Measurements from ENCODE around the gene ERC2. TPM values are rescaled to one million over a fixed set of nuclear protein-coding genes. Genes with fewer than 3 reads are reported as not detected.

Gene ERC2
- polyA plus RNA-seq, 2 of the 4 experiments (the other 2 are of a cell fraction): 0.16 TPM; not detected in 1

DNA sequence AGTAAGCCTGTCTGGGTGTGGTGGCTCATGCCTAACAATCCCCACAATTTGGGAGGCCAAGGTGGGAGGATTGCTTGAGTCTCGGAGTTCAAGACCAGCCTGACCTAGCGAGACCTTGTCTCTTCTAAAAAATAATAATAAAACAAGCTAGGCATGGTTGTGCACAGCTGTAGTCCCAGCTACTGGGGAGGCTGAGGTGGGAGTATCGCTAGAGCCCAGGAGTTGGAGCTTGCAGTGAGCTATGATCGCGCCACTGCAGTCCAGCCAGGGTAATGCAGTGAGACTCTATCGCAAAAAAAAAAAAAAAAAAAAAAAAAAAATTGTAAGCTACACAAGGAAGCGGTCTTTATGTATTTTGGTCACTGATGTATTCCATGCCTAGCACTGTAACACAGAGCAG, 738.7 kb downstream of the ERC2 start:
- H3K4me3 ChIP-seq: no peak overlapping the region
- ChIA-PET POLR2A (no interaction called here), CTCF (interaction anchor here (0.6 kb wide), 1 partner anchor 201 kb away, joined by 4 read pairs; no protein-coding TSS in a partner anchor)
- DNase-seq (ENCODE audit: low read depth in 1 of 2, low spot score in 1 of 2): no peak
- no peaks in the 10 kb centered on the region for H3K4me1 ChIP-seq
- no peak overlapping the region for H3K27ac ChIP-seq
- no peaks in the 10 kb centered on the region for H3K9me3 ChIP-seq
- no peak for FAIRE-seq
- 29% methylated on average over 7 of the region's 7 CpGs for WGBS (ENCODE audit: missing lambda C conversion rate)
- H3K4me2 ChIP-seq: no peak overlapping the region
- ATAC-seq: no peak
- no peak for TF ChIP-seq SREBF2 (IDR thresholded peaks at IDR 0.05)
- TF ChIP-seq RNF2 (IDR thresholded peaks at IDR 0.05; ENCODE audit: borderline replicate concordance, low read depth): no peak
- TF ChIP-seq PBX3 (IDR thresholded peaks at IDR 0.05): no peak
- TF ChIP-seq, protein P1, sequence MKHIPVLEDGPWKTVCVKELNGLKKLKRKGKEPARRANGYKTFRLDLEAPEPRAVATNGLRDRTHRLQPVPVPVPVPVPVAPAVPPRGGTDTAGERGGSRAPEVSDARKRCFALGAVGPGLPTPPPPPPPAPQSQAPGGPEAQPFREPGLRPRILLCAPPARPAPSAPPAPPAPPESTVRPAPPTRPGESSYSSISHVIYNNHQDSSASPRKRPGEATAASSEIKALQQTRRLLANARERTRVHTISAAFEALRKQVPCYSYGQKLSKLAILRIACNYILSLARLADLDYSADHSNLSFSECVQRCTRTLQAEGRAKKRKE (CRISPR knock-in tag; IDR thresholded peaks at IDR 0.05; ENCODE audit: low read depth): no peak
- no peak for TF ChIP-seq CHD2 (IDR thresholded peaks at IDR 0.05; ENCODE audit: low read length, partially characterized antibody)
- no peak for TF ChIP-seq CHD4 (IDR thresholded peaks at IDR 0.05; ENCODE audit: borderline replicate concordance)
- no peak for TF ChIP-seq ZSCAN20 (CRISPR knock-in tag; IDR thresholded peaks at IDR 0.05)
- TF ChIP-seq POLR2AphosphoS2 (conservative IDR thresholded peaks at IDR 0.05; ENCODE audit: low read length): no peak
- no peak for TF ChIP-seq TP53 (CRISPR knock-in tag; IDR thresholded peaks at IDR 0.05)
- no peak for TF ChIP-seq CTCF (IDR thresholded peaks at IDR 0.05)
- no peak for TF ChIP-seq CEBPB (IDR thresholded peaks at IDR 0.05)
- no peak for TF ChIP-seq FOSL2 (IDR thresholded peaks at IDR 0.05)
- TF ChIP-seq FOSL2 (CRISPR knock-in tag; IDR thresholded peaks at IDR 0.05): no peak
- no peak for TF ChIP-seq CBX8 (IDR thresholded peaks at IDR 0.05)
- TF ChIP-seq JUNB (IDR thresholded peaks at IDR 0.05): no peak

DNA sequence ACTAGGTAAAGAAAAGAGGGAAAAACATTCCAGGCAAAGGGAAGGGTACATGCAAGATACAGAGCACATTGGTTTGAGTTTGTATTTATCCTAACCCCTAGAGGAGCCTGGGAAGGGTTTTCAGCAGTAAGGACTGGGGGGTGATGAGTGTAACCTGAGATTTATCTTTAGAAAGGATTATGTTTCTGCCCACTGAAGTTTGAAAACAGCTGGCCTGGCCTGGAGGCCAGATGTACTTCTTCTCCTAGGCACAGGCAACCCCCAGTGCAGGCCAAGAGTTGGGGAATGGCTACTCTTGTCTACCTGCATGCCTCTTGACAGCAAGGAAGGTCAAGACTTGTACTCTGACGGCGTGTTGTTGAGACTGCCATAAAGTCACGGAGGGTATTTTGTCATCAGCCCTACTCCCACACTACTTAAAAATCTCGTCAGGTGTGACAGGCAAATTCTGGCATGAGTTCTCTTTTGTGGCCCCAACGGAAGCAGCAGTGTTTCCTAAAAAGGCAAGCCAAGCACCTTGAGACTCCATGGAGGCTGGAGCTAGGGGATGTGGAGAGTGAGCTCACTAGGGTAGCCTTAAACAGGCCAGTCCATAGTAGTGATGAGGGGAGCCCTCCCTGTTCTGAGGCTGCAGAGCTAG, 739.7 kb downstream of the ERC2 start:
- no peak for DNase-seq (ENCODE audit: low read depth in 1 of 2, low spot score in 1 of 2)
- ATAC-seq: no peak
- no peak overlapping the region for H3K27ac ChIP-seq
- ChIA-PET POLR2A (no interaction called here), CTCF (no interaction called here)
- no peaks in the 10 kb centered on the region for H3K4me1 ChIP-seq
- WGBS (ENCODE audit: missing lambda C conversion rate): 20% methylated on average over 2 of the region's 5 CpGs
- no peak overlapping the region for H3K4me2 ChIP-seq
- no peaks in the 10 kb centered on the region for H3K9me3 ChIP-seq
- TF ChIP-seq HEYL (CRISPR knock-in tag; IDR thresholded peaks at IDR 0.05): no peak
- TF ChIP-seq, protein P2, sequence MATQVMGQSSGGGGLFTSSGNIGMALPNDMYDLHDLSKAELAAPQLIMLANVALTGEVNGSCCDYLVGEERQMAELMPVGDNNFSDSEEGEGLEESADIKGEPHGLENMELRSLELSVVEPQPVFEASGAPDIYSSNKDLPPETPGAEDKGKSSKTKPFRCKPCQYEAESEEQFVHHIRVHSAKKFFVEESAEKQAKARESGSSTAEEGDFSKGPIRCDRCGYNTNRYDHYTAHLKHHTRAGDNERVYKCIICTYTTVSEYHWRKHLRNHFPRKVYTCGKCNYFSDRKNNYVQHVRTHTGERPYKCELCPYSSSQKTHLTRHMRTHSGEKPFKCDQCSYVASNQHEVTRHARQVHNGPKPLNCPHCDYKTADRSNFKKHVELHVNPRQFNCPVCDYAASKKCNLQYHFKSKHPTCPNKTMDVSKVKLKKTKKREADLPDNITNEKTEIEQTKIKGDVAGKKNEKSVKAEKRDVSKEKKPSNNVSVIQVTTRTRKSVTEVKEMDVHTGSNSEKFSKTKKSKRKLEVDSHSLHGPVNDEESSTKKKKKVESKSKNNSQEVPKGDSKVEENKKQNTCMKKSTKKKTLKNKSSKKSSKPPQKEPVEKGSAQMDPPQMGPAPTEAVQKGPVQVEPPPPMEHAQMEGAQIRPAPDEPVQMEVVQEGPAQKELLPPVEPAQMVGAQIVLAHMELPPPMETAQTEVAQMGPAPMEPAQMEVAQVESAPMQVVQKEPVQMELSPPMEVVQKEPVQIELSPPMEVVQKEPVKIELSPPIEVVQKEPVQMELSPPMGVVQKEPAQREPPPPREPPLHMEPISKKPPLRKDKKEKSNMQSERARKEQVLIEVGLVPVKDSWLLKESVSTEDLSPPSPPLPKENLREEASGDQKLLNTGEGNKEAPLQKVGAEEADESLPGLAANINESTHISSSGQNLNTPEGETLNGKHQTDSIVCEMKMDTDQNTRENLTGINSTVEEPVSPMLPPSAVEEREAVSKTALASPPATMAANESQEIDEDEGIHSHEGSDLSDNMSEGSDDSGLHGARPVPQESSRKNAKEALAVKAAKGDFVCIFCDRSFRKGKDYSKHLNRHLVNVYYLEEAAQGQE (IDR thresholded peaks at IDR 0.05): no peak
- no peak overlapping the region for H3K4me3 ChIP-seq
- no peak for FAIRE-seq

GRCh38 chr3:55726501-55726775, 741.8 kb downstream of the ERC2 start:
- CTCF ChIA-PET: no interaction called here
- no peak for DNase-seq (ENCODE audit: low read depth in 1 of 2, low spot score in 1 of 2)
- Histone ChIP-seq H3K4me3 (no peak overlapping the region), H3K4me1 (no peaks in the 10 kb centered on the region), H3K4me2 (no peak overlapping the region), H3K27ac (no peak overlapping the region), H3K9me3 (no peaks in the 10 kb centered on the region)
- ATAC-seq: no peak
- FAIRE-seq: no peak
- 0% methylated on average over 2 of the region's 2 CpGs for WGBS (ENCODE audit: missing lambda C conversion rate)
- POLR2A ChIA-PET: no interaction called here
- TF ChIP-seq PHF8 (IDR thresholded peaks at IDR 0.05; ENCODE audit: borderline replicate concordance, low read depth): no peak
- TF ChIP-seq CEBPB (IDR thresholded peaks at IDR 0.05): no peak
- no peak for TF ChIP-seq MAZ (IDR thresholded peaks at IDR 0.05; ENCODE audit: borderline replicate concordance, low read depth, low read length)
- TF ChIP-seq, protein P3, sequence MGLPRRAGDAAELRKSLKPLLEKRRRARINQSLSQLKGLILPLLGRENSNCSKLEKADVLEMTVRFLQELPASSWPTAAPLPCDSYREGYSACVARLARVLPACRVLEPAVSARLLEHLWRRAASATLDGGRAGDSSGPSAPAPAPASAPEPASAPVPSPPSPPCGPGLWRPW (IDR thresholded peaks at IDR 0.05): no peak
- TF ChIP-seq CHD4 (IDR thresholded peaks at IDR 0.05; ENCODE audit: borderline replicate concordance): no peak
- no peak for TF ChIP-seq TFCP2L1 (CRISPR knock-in tag; IDR thresholded peaks at IDR 0.05)
- no peak for TF ChIP-seq HMGXB4 (CRISPR knock-in tag; IDR thresholded peaks at IDR 0.05; ENCODE audit: borderline replicate concordance)
- TF ChIP-seq RNF2 (IDR thresholded peaks at IDR 0.05; ENCODE audit: borderline replicate concordance, low read depth): no peak
- TF ChIP-seq PBX3 (IDR thresholded peaks at IDR 0.05): no peak
- no peak for TF ChIP-seq CBX2 (IDR thresholded peaks at IDR 0.05; ENCODE audit: borderline replicate concordance, low read depth)
